Upper lobe of left lung (tissue), 6 donors: ENCODE data around the gene RHPN2. TPM values are rescaled to one million over a fixed set of nuclear protein-coding genes. Genes with fewer than 3 reads are reported as not detected.
"Not testable (repeated sequence)": the region's sequence is repeated elsewhere in the genome, so short reads cannot be mapped to it uniquely, and the experiment has no call there.

Experiments
- ATAC-seq, 2 donors: fragments of 200-7000 bp; cut with Tn5 transposase; one replicate each; pipeline ENCODE4 v1.9.1; 2022; ENCODE audit warnings: mild to moderate bottlenecking in 2 of 2, moderate library complexity in 2 of 2; ENCODE audit not compliant: low FRiP score in 2 of 2
- DNase-seq, 2 donors: peaks; one replicate each; pipeline ENCODE4 v3.0.0-alpha.2; 2019 to 2020
- H3K27ac ChIP-seq, 4 donors: fragments of 200-600 bp; sonication (generic); one replicate each; pipeline ENCODE4 v1.5.1; 2016 to 2019
- H3K27me3 ChIP-seq, 4 donors: fragments of 200-600 bp; sonication (generic); one replicate each; pipeline ENCODE4 v1.5.1; 2017 to 2019
- H3K36me3 ChIP-seq, 4 donors: fragments of 200-600 bp; sonication (generic); one replicate each; pipeline ENCODE4 v1.5.1; 2016 to 2019
- H3K4me1 ChIP-seq, 4 donors: fragments of 200-600 bp; sonication (generic); one replicate each; pipeline ENCODE4 v1.5.1; 2018 to 2019
- H3K4me3 ChIP-seq, 4 donors: fragments of 200-600 bp; sonication (generic); one replicate each; pipeline ENCODE4 v1.5.1; 2017 to 2019; ENCODE audit warnings: mild to moderate bottlenecking in 2 of 4, moderate library complexity in 1 of 4
- H3K9me3 ChIP-seq, 4 donors: fragments of 200-600 bp; sonication (generic); one replicate each; pipeline ENCODE4 v1.5.1; 2018 to 2019
- CTCF ChIP-seq, 6 experiments: fragments of 450-650 bp in 4 of 6; fragments of 200-600 bp in 2 of 6; sonication (generic) in 2 of 6; IDR thresholded peaks; one replicate each; pipeline ENCODE4 v1.5.1; 2016 to 2019; ENCODE audit warnings: antibody characterized with exemption in 6 of 6
- EP300 ChIP-seq, 4 donors: sonication (generic); formaldehyde crosslinking; IDR thresholded peaks; one replicate each; pipeline ENCODE4 v1.5.1; 2017; ENCODE audit warnings: antibody characterized with exemption in 4 of 4, control low read depth in 2 of 4
- POLR2A ChIP-seq, 4 donors: fragments of 450-650 bp; IDR thresholded peaks; one replicate each; pipeline ENCODE4 v1.5.1; 2016 to 2017; ENCODE audit warnings: antibody characterized with exemption in 4 of 4, mild to moderate bottlenecking in 2 of 4
- POLR2AphosphoS5 ChIP-seq, 2 donors: sonication (generic); formaldehyde crosslinking; IDR thresholded peaks; one replicate each; pipeline ENCODE4 v1.5.1; 2017; ENCODE audit warnings: antibody characterized with exemption in 2 of 2
- WGBS, 2 donors: methylation state at CpG; one replicate each; pipeline ENCODE4 v1.1.5; 2017 to 2018; 5-methylcytosine and 5-hydroxymethylcytosine counted together
- total RNA-seq, 6 donors: library from RNA; depleted of rRNA in 4 of 6; stranded (reverse); fragments of >200 nt in 4 of 6; gene quantifications; one replicate each; pipeline versions ENCODE4 v1.1.0 to v1.2.1, GENCODE V29; 2016 to 2021
- donor health status: DM: no; HTN: no; CAD: no; lungs with moderate emphysema.
- donor health status: DM: no; HTN: yes; CAD: no; lungs with severe emphysema.

RHPN2 gene
- total RNA-seq, 6 donors from 2014 or later, result 5.6 to 33.5 (median 13.1) TPM

GRCh38 chr19:33040994-33041827, 23.5 kb downstream of the RHPN2 start:
- ATAC-seq (no peak), DNase-seq (no peak)
- WGBS, 2 donors, result 48 to 67% methylated on average over 8 to 9 of the region's 9 CpGs
- H3K9me3 ChIP-seq, result no peaks in the 10 kb centered on the region
- H3K27me3 ChIP-seq, result no peaks in the 10 kb centered on the region
- H3K4me3 ChIP-seq, result no peak overlapping the region
- no peaks in the 10 kb centered on the region for H3K36me3 ChIP-seq
- no peak overlapping the region for H3K27ac ChIP-seq
- TF ChIP-seq CTCF (IDR thresholded peaks at IDR 0.05) (no peak), POLR2A (IDR thresholded peaks at IDR 0.05) (no peak), POLR2AphosphoS5 (IDR thresholded peaks at IDR 0.05) (no peak), EP300 (IDR thresholded peaks at IDR 0.05) (no peak)
- no peaks in the 10 kb centered on the region for H3K4me1 ChIP-seq

- H3K4me1 ChIP-seq, result no peaks in the 10 kb centered on the region
- H3K27ac ChIP-seq, result no peak overlapping the region
- H3K27me3 ChIP-seq, result no peaks in the 10 kb centered on the region
- H3K36me3 ChIP-seq, result no peaks in the 10 kb centered on the region
- TF ChIP-seq POLR2AphosphoS5 (IDR thresholded peaks at IDR 0.05) (no peak), POLR2A (IDR thresholded peaks at IDR 0.05) (no peak), CTCF (IDR thresholded peaks at IDR 0.05) (no peak), EP300 (IDR thresholded peaks at IDR 0.05) (no peak)
- WGBS, 2 donors, result 95 to 96% methylated on average over 1 of the region's 1 CpG
- DNase-seq (no peak), ATAC-seq (no peak)
- no peak overlapping the region for H3K4me3 ChIP-seq
- no peaks in the 10 kb centered on the region for H3K9me3 ChIP-seq
These were observed 24.9 kb downstream of the RHPN2 start for GRCh38 chr19:33039815-33040214.

- 81 to 92% methylated on average over 8 to 10 of the region's 10 CpGs for WGBS, 2 donors
- no peak for ATAC-seq
- no peak for DNase-seq
- H3K36me3 ChIP-seq, result no peaks in the 10 kb centered on the region
- no peaks in the 10 kb centered on the region for H3K4me1 ChIP-seq
- TF ChIP-seq CTCF (IDR thresholded peaks at IDR 0.05) (no peak), EP300 (IDR thresholded peaks at IDR 0.05) (no peak), POLR2A (IDR thresholded peaks at IDR 0.05) (no peak), POLR2AphosphoS5 (IDR thresholded peaks at IDR 0.05) (no peak)
- no peak overlapping the region for H3K27ac ChIP-seq
- no peaks in the 10 kb centered on the region for H3K27me3 ChIP-seq
- H3K9me3 ChIP-seq, result no peaks in the 10 kb centered on the region
- H3K4me3 ChIP-seq, result no peak overlapping the region
These were observed 25.5 kb downstream of the RHPN2 start for GRCh38 chr19:33039108-33039599.

GRCh38 chr19:33037168-33038025, 27.3 kb downstream of the RHPN2 start:
- not testable (repeated sequence) for H3K4me1 ChIP-seq, DNase-seq, H3K27ac ChIP-seq, H3K36me3 ChIP-seq, H3K9me3 ChIP-seq, H3K27me3 ChIP-seq, ATAC-seq, H3K4me3 ChIP-seq
- WGBS, 2 donors, result 69 to 84% methylated on average over 18 of the region's 18 CpGs

GRCh38 chr19:33036370-33037167, 28.1 kb downstream of the RHPN2 start:
- ATAC-seq, H3K27me3 ChIP-seq, H3K36me3 ChIP-seq, H3K4me1 ChIP-seq, H3K9me3 ChIP-seq, H3K4me3 ChIP-seq, H3K27ac ChIP-seq: not testable (repeated sequence)
- WGBS, 2 donors, result 91 to 93% methylated on average over 3 to 37 of the region's 45 CpGs
- DNase-seq, result peak in 1 of 2 donors; percentile 80
